HCT116 (cell line): ENCODE results near the gene PELI1. TPM values are rescaled to one million over a fixed set of nuclear protein-coding genes. Genes with fewer than 3 reads are reported as not detected.

Source experiments
- ATAC-seq: fragments of 200-7000 bp; cut with Tn5 transposase; 2 replicates; pipeline ENCODE4 v1.9.1; 2020; ENCODE audit warnings: mild to moderate bottlenecking, moderate library complexity
- BruUV-seq: library from RNA; stranded (reverse); fragments of 400-500 nt; replicated peaks from 2 replicates; lab custom pipeline; 2021; lab: Mats Ljungman, UMichigan
- CTCF ChIA-PET: fragments of 300-600 bp; sonication (Branson Sonifier 250); formaldehyde crosslinking; loops from one replicate; lab custom pipeline; 2021; ENCODE audit warnings: antibody characterized with exemption; lab: Charles Lee
- POLR2A ChIA-PET: fragments of 300-600, 350-600 bp; sonication (Branson Sonifier 250); formaldehyde crosslinking; loops from one replicate; lab custom pipeline; 2021; ENCODE audit warnings: antibody characterized with exemption; lab: Charles Lee
- RAD21 ChIA-PET, 2 experiments: fragments of 300-600 bp; sonication (Branson Sonifier 250); formaldehyde crosslinking; loops; one replicate each; lab custom pipeline; 2023; ENCODE audit warnings: low total read pairs in 2 of 2; ENCODE audit not compliant: uncharacterized antibody in 2 of 2, unreplicated experiment in 2 of 2, low non-redundant PET in 1 of 2; lab: Charles Lee
- DNase-seq: peaks from one replicate; pipeline ENCODE4 v3.0.0-alpha.2; 2010; ENCODE audit warnings: low read depth, low spot score
- H2AFZ ChIP-seq: fragments of 200-600 bp; shearing (Covaris generic), sonication (generic); 2 replicates; pipeline ENCODE4 v1.6.1; 2017; ENCODE audit warnings: low read depth, mixed run types, mixed read lengths, antibody characterized with exemption, low read length; ENCODE audit not compliant: poor library complexity, severe bottlenecking
- H3K27ac ChIP-seq: 2 replicates; pipeline ENCODE4 v1.5.1; 2012; ENCODE audit warnings: low read depth, low read length
- H3K27me3 ChIP-seq: fragments of 200-600 bp; sonication (generic); 2 replicates; pipeline ENCODE4 v1.6.1; 2016; ENCODE audit warnings: mixed run types, low read length, mixed read lengths; ENCODE audit not compliant: insufficient read depth
- H3K36me3 ChIP-seq, 2 experiments: fragments of 200-500 bp in 1 of 2; fragments of 200-600 bp in 1 of 2; sonication (Bioruptor generic) in 1 of 2; sonication (generic) in 1 of 2; 2 replicates each; pipeline versions ENCODE4 v1.5.1 to v1.6.1; 2014 to 2016; ENCODE audit warnings: low read length in 2 of 2, inconsistent platforms in 1 of 2, mixed read lengths in 1 of 2, mixed run types in 1 of 2; ENCODE audit not compliant: insufficient read depth in 2 of 2, control insufficient read depth in 1 of 2
- H3K4me1 ChIP-seq, 2 experiments: fragments of 200-600 bp in 1 of 2; sonication (generic) in 1 of 2; 2 replicates each; pipeline versions ENCODE4 v1.5.1 to v1.6.1; 2012 to 2017; ENCODE audit warnings: low read length in 2 of 2, inconsistent platforms in 1 of 2, mild to moderate bottlenecking in 1 of 2, mixed read lengths in 1 of 2, mixed run types in 1 of 2, moderate library complexity in 1 of 2; ENCODE audit not compliant: insufficient read depth in 2 of 2, control insufficient read depth in 1 of 2
- H3K4me2 ChIP-seq: fragments of 200-600 bp; sonication (generic); 2 replicates; pipeline ENCODE4 v1.6.1; 2017; ENCODE audit warnings: mixed run types, low read length, mixed read lengths
- H3K4me3 ChIP-seq, 2 experiments: fragments of 200-600 bp in 1 of 2; sonication (generic) in 1 of 2; replicated peaks in 1 of 2; 2 replicates each; pipeline ENCODE4 v1.5.1; 2011 to 2016; ENCODE audit warnings: low read length in 2 of 2, control low read depth in 1 of 2, low read depth in 1 of 2, mild to moderate bottlenecking in 1 of 2, mixed read lengths in 1 of 2, mixed run types in 1 of 2
- H3K79me2 ChIP-seq: fragments of 200-600 bp; sonication (generic); 2 replicates; pipeline ENCODE4 v1.6.1; 2017; ENCODE audit warnings: mild to moderate bottlenecking, mixed run types, low read length, moderate library complexity, mixed read lengths; ENCODE audit not compliant: insufficient read depth
- H3K9ac ChIP-seq: fragments of 200-600 bp; sonication (generic); 2 replicates; pipeline ENCODE4 v1.6.1; 2016; ENCODE audit warnings: low read length, mixed read lengths
- H3K9me2 ChIP-seq: fragments of 200-600 bp; sonication (generic), shearing (Covaris generic); 2 replicates; pipeline ENCODE4 v1.6.1; 2017; ENCODE audit warnings: mixed run types, mild to moderate bottlenecking, moderate library complexity; ENCODE audit not compliant: insufficient read depth
- H3K9me3 ChIP-seq, 2 experiments: fragments of 200-500 bp in 1 of 2; fragments of 200-600 bp in 1 of 2; sonication (Bioruptor generic) in 1 of 2; sonication (generic) in 1 of 2; 2 replicates each; pipeline ENCODE4 v1.6.1; 2014 to 2017; ENCODE audit warnings: low read length in 2 of 2, mixed read lengths in 2 of 2, inconsistent platforms in 1 of 2, low read depth in 1 of 2, mild to moderate bottlenecking in 1 of 2, mixed run types in 1 of 2, moderate library complexity in 1 of 2; ENCODE audit not compliant: control insufficient read depth in 1 of 2, insufficient read depth in 1 of 2
- H4K20me1 ChIP-seq: fragments of 200-600 bp; sonication (generic), shearing (Covaris generic); 2 replicates; pipeline ENCODE4 v1.6.1; 2017; ENCODE audit warnings: mixed run types, mild to moderate bottlenecking, moderate library complexity; ENCODE audit not compliant: insufficient read depth
- ATF3 ChIP-seq: IDR thresholded peaks from 2 replicates; pipeline ENCODE4 v1.6.1; 2012
- CTCF ChIP-seq, 3 experiments: fragments of 200-600 bp in 1 of 3; sonication (generic) in 1 of 3; IDR thresholded peaks in 2 of 3; conservative IDR thresholded peaks in 1 of 3; 2 replicates each; pipeline ENCODE4 v1.5.1; 2012 to 2017; ENCODE audit warnings: low read depth in 2 of 3, low read length in 2 of 3, antibody characterized with exemption in 1 of 3, borderline replicate concordance in 1 of 3, control low read depth in 1 of 3, mild to moderate bottlenecking in 1 of 3, mixed read lengths in 1 of 3, mixed run types in 1 of 3, moderate library complexity in 1 of 3; ENCODE audit not compliant: insufficient read depth in 1 of 3
- EGR1 ChIP-seq: IDR thresholded peaks from 2 replicates; pipeline ENCODE4 v1.6.1; 2012; ENCODE audit warnings: low read depth
- POLR2AphosphoS5 ChIP-seq: IDR thresholded peaks from 2 replicates; pipeline ENCODE4 v1.6.1; 2011; ENCODE audit warnings: mild to moderate bottlenecking, low read depth, low read length, moderate library complexity
- intact Hi-C: fragments of 100-400 bp; cut with micrococcal nuclease; formaldehyde crosslinking; loops from 2 replicates; pipeline ENCODE4 v1.10.0; 2022
- total RNA-seq: library from RNA; stranded (reverse); gene quantifications from one replicate; pipeline ENCODE4 v1.2.1, GENCODE V29; 2021; ENCODE audit not compliant: unreplicated experiment

The PELI1 gene
- total RNA-seq, 1 experiment from 2014 or later, result 7.9 TPM

- CTCF ChIA-PET, result no interaction called here
- Histone ChIP-seq H3K27me3 (no peaks in the 10 kb centered on the region), H3K27ac (no peak overlapping the region), H3K4me1 (no peaks in the 10 kb centered on the region), H4K20me1 (no peaks in the 10 kb centered on the region), H3K4me2 (no peak overlapping the region), H3K36me3 (no peaks in the 10 kb centered on the region), H3K9me2 (no peaks in the 10 kb centered on the region), H3K9me3 (no peaks in the 10 kb centered on the region), H3K79me2 (no peaks in the 10 kb centered on the region)
- ATAC-seq (no peak), DNase-seq (no peak)
- intact Hi-C loops, result no loop called here
- no peak for TF ChIP-seq ATF3
- TF ChIP-seq EGR1, result no peak
- TF ChIP-seq POLR2AphosphoS5, result no peak
- TF ChIP-seq, all 23 proteins: peak for 0
- ChIA-PET RAD21 (no interaction called here), POLR2A (no interaction called here)
- Histone ChIP-seq H3K4me3 (no peak overlapping the region), H3K9ac (no peak overlapping the region), H2AFZ (no peak overlapping the region)
- no TSS peak for BruUV-seq
These were observed 57.7 kb downstream of the PELI1 start for GRCh38 chr2:64086347-64087082.

- H3K9me2 ChIP-seq, result no peaks in the 10 kb centered on the region
- ChIA-PET POLR2A (no interaction called here), CTCF (no interaction called here), RAD21 (no interaction called here)
- no peak overlapping the region for H2AFZ ChIP-seq
- no peaks in the 10 kb centered on the region for H3K4me1 ChIP-seq
- TF ChIP-seq POLR2AphosphoS5 (no peak), CTCF (IDR thresholded peaks at IDR 0.05 in 2 of 3, conservative IDR thresholded peaks at IDR 0.05 in 1 of 3; ENCODE audit: borderline replicate concordance in 1 of 3, insufficient read depth in 1 of 3, low read depth in 2 of 3, low read length in 2 of 3) (no peak)
- no peaks in the 10 kb centered on the region for H3K9me3 ChIP-seq
- H3K79me2 ChIP-seq, result no peaks in the 10 kb centered on the region
- H4K20me1 ChIP-seq, result no peaks in the 10 kb centered on the region
- intact Hi-C loops, result no loop called here
- no peak overlapping the region for H3K27ac ChIP-seq
- no peak for DNase-seq
- H3K9ac ChIP-seq, result no peak overlapping the region
- H3K36me3 ChIP-seq, result no peaks in the 10 kb centered on the region
- no peak for ATAC-seq
- no peak overlapping the region for H3K4me3 ChIP-seq
- no TSS peak for BruUV-seq
- no peak overlapping the region for H3K4me2 ChIP-seq
- no peaks in the 10 kb centered on the region for H3K27me3 ChIP-seq
These were observed 58.3 kb downstream of the PELI1 start for GRCh38 chr2:64085936-64086335.
